Measurements from ENCODE around the gene CPA1.

CPA1 gene

GRCh38 chr7:130401101-130401500, 20.8 kb downstream of the CPA1 start:
- TF ChIP-seq, protein P1, sequence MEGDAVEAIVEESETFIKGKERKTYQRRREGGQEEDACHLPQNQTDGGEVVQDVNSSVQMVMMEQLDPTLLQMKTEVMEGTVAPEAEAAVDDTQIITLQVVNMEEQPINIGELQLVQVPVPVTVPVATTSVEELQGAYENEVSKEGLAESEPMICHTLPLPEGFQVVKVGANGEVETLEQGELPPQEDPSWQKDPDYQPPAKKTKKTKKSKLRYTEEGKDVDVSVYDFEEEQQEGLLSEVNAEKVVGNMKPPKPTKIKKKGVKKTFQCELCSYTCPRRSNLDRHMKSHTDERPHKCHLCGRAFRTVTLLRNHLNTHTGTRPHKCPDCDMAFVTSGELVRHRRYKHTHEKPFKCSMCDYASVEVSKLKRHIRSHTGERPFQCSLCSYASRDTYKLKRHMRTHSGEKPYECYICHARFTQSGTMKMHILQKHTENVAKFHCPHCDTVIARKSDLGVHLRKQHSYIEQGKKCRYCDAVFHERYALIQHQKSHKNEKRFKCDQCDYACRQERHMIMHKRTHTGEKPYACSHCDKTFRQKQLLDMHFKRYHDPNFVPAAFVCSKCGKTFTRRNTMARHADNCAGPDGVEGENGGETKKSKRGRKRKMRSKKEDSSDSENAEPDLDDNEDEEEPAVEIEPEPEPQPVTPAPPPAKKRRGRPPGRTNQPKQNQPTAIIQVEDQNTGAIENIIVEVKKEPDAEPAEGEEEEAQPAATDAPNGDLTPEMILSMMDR (IDR thresholded peaks at IDR 0.05; ENCODE audit: poor library complexity, severe bottlenecking), result no peak
- ATAC-seq (ENCODE audit: low read depth), result no peak
- no peaks in the 10 kb centered on the region for H3K27me3 ChIP-seq (ENCODE audit: insufficient read depth, poor library complexity, severe bottlenecking)

DNA sequence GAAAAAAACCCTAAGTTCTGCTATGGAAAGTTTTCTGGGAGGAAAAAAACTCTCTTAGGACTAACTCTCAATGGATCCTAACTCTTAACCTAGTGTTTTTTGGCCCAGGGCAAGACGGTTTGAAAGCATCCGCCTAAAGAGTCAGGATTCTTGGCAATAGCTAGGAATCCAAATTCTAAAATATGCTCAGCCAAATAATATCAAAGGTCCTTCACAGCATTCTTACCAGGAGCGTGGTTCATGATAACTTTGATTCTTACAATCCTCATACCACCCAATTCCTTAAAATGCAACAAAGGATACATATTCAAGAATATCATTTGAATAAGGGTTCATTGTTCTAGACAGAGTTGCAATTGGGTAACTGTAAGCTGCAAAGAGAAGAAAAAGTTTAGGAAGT, 21.3 kb downstream of the CPA1 start:
- H3K27me3 ChIP-seq (ENCODE audit: insufficient read depth, poor library complexity, severe bottlenecking), result no peaks in the 10 kb centered on the region
- no peak overlapping the region for H3K4me3 ChIP-seq (ENCODE audit: severe bottlenecking)
- no peak overlapping the region for H3K27ac ChIP-seq (ENCODE audit: poor library complexity, severe bottlenecking)
- no peaks in the 10 kb centered on the region for H3K9me3 ChIP-seq (ENCODE audit: severe bottlenecking)
- TF ChIP-seq, protein P1 (IDR thresholded peaks at IDR 0.05; ENCODE audit: poor library complexity, severe bottlenecking), result no peak
- DNase-seq (ENCODE audit: low spot score), result no peak
- peaks cover 22% of the 10 kb centered on the region for H3K36me3 ChIP-seq (ENCODE audit: low read depth)
- H3K4me1 ChIP-seq (ENCODE audit: insufficient read depth, poor library complexity, severe bottlenecking), result no peaks in the 10 kb centered on the region
- ATAC-seq (ENCODE audit: low read depth), result no peak

More at GRCh38 chr7:130401101-130401500, 20.8 kb downstream of the CPA1 start:
- no peak for DNase-seq (ENCODE audit: low spot score)
- H3K4me3 ChIP-seq (ENCODE audit: severe bottlenecking), result no peak overlapping the region
- H3K27ac ChIP-seq (ENCODE audit: poor library complexity, severe bottlenecking), result no peak overlapping the region
- no peaks in the 10 kb centered on the region for H3K4me1 ChIP-seq (ENCODE audit: insufficient read depth, poor library complexity, severe bottlenecking)
- H3K9me3 ChIP-seq (ENCODE audit: severe bottlenecking), result no peaks in the 10 kb centered on the region
- peaks cover 22% of the 10 kb centered on the region for H3K36me3 ChIP-seq (ENCODE audit: low read depth)

- H3K4me1 ChIP-seq (ENCODE audit: insufficient read depth, poor library complexity, severe bottlenecking), result no peaks in the 10 kb centered on the region
- H3K36me3 ChIP-seq (ENCODE audit: low read depth), result peaks cover 19% of the 10 kb centered on the region
- TF ChIP-seq, protein P1 (IDR thresholded peaks at IDR 0.05; ENCODE audit: poor library complexity, severe bottlenecking), result no peak
- H3K27ac ChIP-seq (ENCODE audit: poor library complexity, severe bottlenecking), result no peak overlapping the region
- DNase-seq (ENCODE audit: low spot score) (no peak), ATAC-seq (ENCODE audit: low read depth) (no peak)
- no peak overlapping the region for H3K4me3 ChIP-seq (ENCODE audit: severe bottlenecking)
- no peaks in the 10 kb centered on the region for H3K27me3 ChIP-seq (ENCODE audit: insufficient read depth, poor library complexity, severe bottlenecking)
- no peaks in the 10 kb centered on the region for H3K9me3 ChIP-seq (ENCODE audit: severe bottlenecking)
Measured at GRCh38 chr7:130405003-130405402, 24.7 kb downstream of the CPA1 start.

- H3K27me3 ChIP-seq (ENCODE audit: insufficient read depth, poor library complexity, severe bottlenecking), result no peaks in the 10 kb centered on the region
- DNase-seq (ENCODE audit: low spot score), result no peak
- TF ChIP-seq, protein P1 (IDR thresholded peaks at IDR 0.05; ENCODE audit: poor library complexity, severe bottlenecking), result no peak
- H3K27ac ChIP-seq (ENCODE audit: poor library complexity, severe bottlenecking), result no peak overlapping the region
- no peaks in the 10 kb centered on the region for H3K4me1 ChIP-seq (ENCODE audit: insufficient read depth, poor library complexity, severe bottlenecking)
- H3K36me3 ChIP-seq (ENCODE audit: low read depth), result peaks cover 14% of the 10 kb centered on the region; the same call in 1 of the 2 replicates
- no peaks in the 10 kb centered on the region for H3K9me3 ChIP-seq (ENCODE audit: severe bottlenecking)
- no peak overlapping the region for H3K4me3 ChIP-seq (ENCODE audit: severe bottlenecking)
- no peak for ATAC-seq (ENCODE audit: low read depth)
Measured at GRCh38 chr7:130409067-130409711, 28.9 kb downstream of the CPA1 start.

DNA sequence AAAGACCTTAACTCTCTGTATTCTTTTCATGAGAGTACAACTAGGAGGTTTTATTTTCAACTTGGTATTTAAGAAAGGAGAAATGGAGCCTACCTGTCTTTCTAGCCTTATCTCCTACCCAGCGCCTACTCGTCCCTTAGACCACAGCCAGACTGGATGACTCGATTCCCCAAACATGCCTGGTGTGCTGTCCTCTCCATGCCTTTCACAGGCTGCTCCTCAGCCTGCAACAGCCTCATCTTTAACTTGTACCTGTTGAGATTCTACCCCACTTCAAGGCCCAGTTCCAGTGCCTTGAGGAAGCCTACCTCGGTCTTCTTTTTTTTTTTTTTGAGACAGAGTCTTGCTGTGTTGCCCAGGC, 29.4 kb downstream of the CPA1 start:
- Histone ChIP-seq H3K27me3 (ENCODE audit: insufficient read depth, poor library complexity, severe bottlenecking) (no peaks in the 10 kb centered on the region), H3K4me3 (ENCODE audit: severe bottlenecking) (no peak overlapping the region), H3K4me1 (ENCODE audit: insufficient read depth, poor library complexity, severe bottlenecking) (no peaks in the 10 kb centered on the region), H3K27ac (ENCODE audit: poor library complexity, severe bottlenecking) (no peak overlapping the region), H3K9me3 (ENCODE audit: severe bottlenecking) (no peaks in the 10 kb centered on the region), H3K36me3 (ENCODE audit: low read depth) (peaks cover 14% of the 10 kb centered on the region; the same call in 1 of the 2 replicates)
- ATAC-seq (ENCODE audit: low read depth) (no peak), DNase-seq (ENCODE audit: low spot score) (no peak)
- TF ChIP-seq, protein P1 (IDR thresholded peaks at IDR 0.05; ENCODE audit: poor library complexity, severe bottlenecking), result no peak

Measured in RWPE2 (cell line).